ENCODE results near the gene TMEM101.
"Not testable (repeated sequence)": the region's sequence is repeated elsewhere in the genome, so short reads cannot be mapped to it uniquely, and the experiment has no call there.

TMEM101 gene

DNA sequence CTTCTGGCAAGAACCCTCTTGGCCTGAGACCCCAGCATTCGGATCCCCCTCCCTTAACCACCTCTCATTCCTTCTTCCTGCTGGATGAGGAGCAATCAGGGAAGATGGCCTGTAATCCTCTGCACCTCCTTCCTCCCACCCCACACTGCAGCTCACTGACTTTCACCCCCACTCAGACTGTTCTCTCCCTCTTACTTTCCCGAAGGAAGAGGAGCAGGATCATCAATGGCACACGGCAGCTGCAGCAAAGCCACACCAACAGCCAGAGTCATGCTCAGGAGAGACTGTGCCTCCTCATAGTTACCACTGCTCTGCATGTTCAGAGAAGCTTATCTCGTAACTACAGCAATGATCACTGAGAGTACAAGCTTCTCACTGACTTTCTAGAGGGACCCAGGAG, 10.1 kb upstream of the TMEM101 start:
- TF ChIP-seq, protein P1, sequence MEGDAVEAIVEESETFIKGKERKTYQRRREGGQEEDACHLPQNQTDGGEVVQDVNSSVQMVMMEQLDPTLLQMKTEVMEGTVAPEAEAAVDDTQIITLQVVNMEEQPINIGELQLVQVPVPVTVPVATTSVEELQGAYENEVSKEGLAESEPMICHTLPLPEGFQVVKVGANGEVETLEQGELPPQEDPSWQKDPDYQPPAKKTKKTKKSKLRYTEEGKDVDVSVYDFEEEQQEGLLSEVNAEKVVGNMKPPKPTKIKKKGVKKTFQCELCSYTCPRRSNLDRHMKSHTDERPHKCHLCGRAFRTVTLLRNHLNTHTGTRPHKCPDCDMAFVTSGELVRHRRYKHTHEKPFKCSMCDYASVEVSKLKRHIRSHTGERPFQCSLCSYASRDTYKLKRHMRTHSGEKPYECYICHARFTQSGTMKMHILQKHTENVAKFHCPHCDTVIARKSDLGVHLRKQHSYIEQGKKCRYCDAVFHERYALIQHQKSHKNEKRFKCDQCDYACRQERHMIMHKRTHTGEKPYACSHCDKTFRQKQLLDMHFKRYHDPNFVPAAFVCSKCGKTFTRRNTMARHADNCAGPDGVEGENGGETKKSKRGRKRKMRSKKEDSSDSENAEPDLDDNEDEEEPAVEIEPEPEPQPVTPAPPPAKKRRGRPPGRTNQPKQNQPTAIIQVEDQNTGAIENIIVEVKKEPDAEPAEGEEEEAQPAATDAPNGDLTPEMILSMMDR (IDR thresholded peaks at IDR 0.05; ENCODE audit: low read depth, low read length): no peak
- no peak for DNase-seq (ENCODE audit: low read depth, low spot score)
- no peak overlapping the region for H3K4me3 ChIP-seq (ENCODE audit: low read depth, low read length)
- in situ Hi-C loops (cut with HindIII; ENCODE audit: low sequenced_read_pairs): no loop called here

DNA sequence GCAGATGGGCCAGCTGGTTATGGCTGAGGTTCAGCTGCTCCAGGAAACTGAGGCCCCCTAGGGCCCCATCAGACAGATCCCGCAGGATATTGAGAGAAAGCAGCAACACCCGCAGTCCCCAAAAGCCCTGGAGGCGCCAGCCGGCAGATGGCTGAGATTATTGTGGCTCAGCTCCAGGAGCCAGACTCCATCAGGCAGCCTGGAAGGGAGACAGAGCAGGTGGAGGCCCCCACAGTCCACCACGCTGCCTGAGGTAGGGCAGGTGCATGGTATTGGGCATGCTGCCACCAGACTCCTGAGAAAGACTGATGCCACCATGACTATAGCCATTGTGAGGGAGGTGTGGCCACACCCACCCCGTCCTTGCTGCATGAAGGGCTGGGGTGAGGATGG, 9.5 kb upstream of the TMEM101 start:
- no peak overlapping the region for H3K4me3 ChIP-seq (ENCODE audit: low read depth, low read length)
- in situ Hi-C loops (cut with HindIII; ENCODE audit: low sequenced_read_pairs): no loop called here
- TF ChIP-seq, protein P1 (IDR thresholded peaks at IDR 0.05; ENCODE audit: low read depth, low read length): no peak
- no peak for DNase-seq (ENCODE audit: low read depth, low spot score)

DNA sequence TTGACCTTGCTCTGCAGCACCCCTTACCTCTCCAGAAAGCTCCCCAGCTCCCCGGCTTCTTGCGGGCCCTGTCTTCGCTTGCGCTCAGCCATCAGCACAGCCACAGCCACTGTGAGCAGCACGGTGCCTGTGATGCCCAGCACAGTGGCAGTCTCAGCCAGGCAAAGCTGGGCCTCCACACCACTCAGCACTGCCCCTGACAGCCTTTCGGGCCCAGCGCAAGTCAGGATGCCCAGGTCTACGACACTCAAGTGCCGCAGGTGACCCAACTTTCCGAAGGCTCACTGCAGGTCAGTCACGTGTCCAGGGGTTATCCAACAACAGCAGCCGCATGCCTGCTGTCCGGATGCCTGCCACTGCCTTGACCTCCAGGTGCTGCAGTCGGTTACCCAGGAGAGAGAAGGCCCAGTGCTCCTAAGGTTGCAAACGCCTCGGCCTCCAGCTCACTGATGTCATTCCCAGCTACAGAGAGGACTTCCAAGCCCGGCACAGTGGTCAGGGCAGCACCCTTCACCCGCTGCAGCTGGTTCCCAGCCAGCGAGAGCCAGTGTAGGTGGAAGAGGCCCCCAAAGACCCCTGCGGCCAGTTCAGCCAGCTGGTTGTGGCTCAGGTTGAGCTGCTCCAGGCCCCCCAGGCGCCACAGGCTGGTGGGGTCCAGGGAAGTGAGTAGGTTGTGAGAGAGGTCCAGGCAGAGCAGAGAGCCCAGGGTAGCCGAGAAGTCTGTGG, 8.9 kb upstream of the TMEM101 start:
- in situ Hi-C loops (cut with HindIII; ENCODE audit: low sequenced_read_pairs): no loop called here
- TF ChIP-seq, protein P1 (IDR thresholded peaks at IDR 0.05; ENCODE audit: low read depth, low read length): no peak
- no peak overlapping the region for H3K4me3 ChIP-seq (ENCODE audit: low read depth, low read length)
- no peak for DNase-seq (ENCODE audit: low read depth, low spot score)

DNA sequence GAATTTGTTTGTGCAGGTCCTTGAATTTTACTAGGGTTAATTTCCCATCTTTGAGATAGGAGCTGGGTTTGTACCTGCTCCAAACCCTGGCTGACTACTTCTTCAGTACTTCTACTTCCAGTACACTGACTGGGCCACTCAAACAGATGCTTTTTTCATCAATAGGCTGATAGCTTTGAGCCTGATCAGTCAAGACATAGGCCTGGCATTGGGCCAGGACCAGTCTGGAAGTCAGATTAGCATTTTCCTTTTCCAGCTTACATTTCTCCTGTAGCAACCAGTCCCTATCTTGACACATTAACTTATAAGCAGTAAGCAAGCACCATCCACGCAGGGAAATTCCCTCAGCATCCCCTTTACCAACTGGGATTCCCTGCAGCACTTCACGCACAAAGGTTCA, 7.5 kb upstream of the TMEM101 start:
- no peak overlapping the region for H3K4me3 ChIP-seq (ENCODE audit: low read depth, low read length)
- in situ Hi-C loops (cut with HindIII; ENCODE audit: low sequenced_read_pairs): no loop called here
- DNase-seq (ENCODE audit: low read depth, low spot score): no peak
- TF ChIP-seq, protein P1 (IDR thresholded peaks at IDR 0.05; ENCODE audit: low read depth, low read length): no peak

DNA sequence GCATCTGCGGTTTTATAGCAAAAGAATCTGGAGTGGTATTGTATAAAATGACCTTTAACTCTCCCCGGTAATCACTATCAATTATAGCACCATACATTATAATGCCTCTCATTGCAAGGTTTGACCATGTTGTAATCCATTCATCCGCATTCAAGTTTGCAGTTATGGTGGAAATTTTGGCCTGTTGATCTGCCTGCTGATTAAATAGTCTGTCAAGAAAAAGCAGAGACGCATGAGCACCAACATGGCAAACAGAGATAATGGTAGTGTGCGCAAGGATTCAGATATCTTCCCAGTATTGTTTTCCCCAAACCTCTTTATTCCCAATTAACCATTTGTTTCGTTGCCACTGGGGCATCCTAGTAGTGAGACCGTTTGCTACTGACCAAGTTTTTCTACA, 6.5 kb upstream of the TMEM101 start:
- H3K4me3 ChIP-seq (ENCODE audit: low read depth, low read length); in situ Hi-C loops (cut with HindIII; ENCODE audit: low sequenced_read_pairs); DNase-seq (ENCODE audit: low read depth, low spot score): not testable (repeated sequence)

DNA sequence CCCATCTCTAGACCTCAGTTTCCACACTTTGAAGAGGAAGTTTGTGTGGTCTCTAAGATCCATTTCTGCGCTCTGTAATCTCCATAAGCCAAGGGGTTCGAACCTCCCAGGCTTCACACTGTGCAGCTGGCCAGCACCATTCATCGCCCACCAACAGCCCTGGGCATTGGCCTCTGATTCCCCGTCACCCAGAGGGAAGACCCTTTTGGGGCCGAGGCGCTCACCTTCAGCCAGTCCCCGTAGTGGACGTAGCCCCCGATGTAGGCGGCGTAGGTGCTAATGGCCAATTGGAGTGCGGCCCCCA, 678 bp downstream of the TMEM101 start:
- DNase-seq (ENCODE audit: low read depth, low spot score): no peak
- in situ Hi-C loops (cut with HindIII; ENCODE audit: low sequenced_read_pairs): no loop called here
- peak overlapping the region; percentile 79 for H3K4me3 ChIP-seq (ENCODE audit: low read depth, low read length)
- TF ChIP-seq, protein P1 (IDR thresholded peaks at IDR 0.05; ENCODE audit: low read depth, low read length): no peak

DNA sequence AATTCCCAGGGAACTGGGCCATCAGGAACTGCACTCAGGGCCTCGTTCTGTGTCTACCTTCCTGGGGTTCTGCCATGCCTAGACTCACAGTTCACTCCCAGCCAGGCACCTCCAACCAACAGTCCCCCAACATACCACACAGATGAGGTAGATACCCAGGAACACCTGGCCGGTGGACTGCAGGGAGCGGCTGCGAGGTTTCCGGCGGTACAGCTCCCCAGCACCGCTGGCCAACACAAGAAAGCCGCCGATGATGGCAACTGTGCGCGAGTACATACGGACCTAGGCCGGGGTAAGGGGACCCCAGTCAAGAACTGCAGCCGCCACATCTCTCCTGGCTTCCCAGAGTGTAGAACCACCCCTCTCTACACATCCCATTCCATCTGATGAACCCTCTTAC, 1.9 kb downstream of the TMEM101 start:
- H3K4me3 ChIP-seq (ENCODE audit: low read depth, low read length): no peak overlapping the region
- in situ Hi-C loops (cut with HindIII; ENCODE audit: low sequenced_read_pairs): no loop called here

More for the DNA sequence above, 1.9 kb downstream of the TMEM101 start:
- TF ChIP-seq, protein P1 (IDR thresholded peaks at IDR 0.05; ENCODE audit: low read depth, low read length): no peak
- DNase-seq (ENCODE audit: low read depth, low spot score): no peak
